Measurements from ENCODE around the gene HNF4A.

DNA sequence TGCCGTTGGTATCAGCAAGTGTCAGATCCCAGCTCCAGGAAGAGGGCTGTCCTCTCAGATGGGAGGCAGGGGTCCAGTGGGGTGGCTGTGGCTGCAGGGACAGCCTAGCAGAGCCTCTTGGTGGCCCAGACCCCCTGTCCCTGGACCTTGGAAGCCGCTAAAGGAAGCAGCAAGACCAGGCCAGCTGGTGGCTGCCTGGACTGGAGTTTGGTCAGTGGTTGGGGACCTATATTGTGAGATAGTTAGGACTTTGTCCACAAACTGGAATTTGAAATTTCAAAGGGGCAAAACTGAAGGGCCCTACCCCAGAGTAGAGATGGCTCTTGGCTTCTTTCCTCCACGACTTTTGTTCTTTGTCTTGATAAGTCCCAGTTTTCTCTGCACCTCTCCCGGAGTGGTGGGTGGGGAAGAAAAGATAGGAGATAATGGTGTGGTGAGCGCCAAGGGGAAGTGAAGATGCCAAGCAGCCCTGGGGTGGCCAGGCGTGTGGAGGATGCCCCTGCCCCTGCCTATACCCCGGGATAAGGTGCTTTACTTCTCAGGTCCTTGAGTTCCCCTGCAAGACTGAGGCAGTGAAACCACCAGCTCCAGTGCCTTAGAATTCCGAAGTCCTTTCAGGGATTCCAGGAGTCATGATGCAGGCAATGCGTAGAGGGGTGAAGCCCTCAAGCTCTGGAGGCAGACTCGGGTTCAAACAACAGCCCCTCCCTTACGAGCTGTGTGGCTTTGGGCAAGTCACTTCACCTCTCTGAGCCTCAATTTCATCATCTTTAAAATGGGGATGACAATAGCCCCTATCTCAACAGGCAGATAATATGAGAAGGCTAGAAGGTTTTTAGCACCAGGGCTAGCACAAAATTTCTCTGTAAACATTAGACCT, 40.2 kb downstream of the HNF4A start:
- TF ChIP-seq EZH2 (IDR thresholded peaks at IDR 0.05; ENCODE audit: borderline replicate concordance, insufficient read depth, low read depth, low read length, poor library complexity, severe bottlenecking) (no peak), CTCF (IDR thresholded peaks at IDR 0.05) (no peak)

All from B cell (primary cell).